Germinal center (tissue), 1 donor: ENCODE data around the gene CCDC40.

Experiments used
- DNase-seq: peaks from one replicate; pipeline ENCODE4 v3.0.0; 2012; ENCODE audit warnings: mixed read lengths, low spot score

CCDC40 gene

DNA sequence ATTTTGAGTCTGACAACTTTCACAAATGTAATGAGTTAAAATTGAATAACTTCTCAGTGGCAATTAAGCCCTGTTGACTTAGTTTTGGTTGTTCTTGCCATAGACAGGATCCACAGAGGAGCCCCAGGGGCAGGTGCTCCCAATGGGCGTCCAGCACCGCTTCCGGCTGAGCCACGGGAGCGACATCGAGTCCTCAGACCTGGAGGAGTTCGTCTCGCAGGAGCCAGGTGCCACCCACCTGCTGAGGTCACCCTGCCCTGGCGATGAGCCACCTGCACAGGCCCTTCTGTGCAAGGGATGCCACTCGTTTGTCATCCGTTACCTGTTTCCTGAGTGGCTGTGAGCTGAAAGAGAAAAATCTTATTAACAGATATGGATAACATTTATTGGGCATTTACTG lies 10.7 kb downstream of the CCDC40 start:
- no peak for DNase-seq

- no peak for DNase-seq
Observed at GRCh38 chr17:80049986-80050385, 13.5 kb downstream of the CCDC40 start.

DNA sequence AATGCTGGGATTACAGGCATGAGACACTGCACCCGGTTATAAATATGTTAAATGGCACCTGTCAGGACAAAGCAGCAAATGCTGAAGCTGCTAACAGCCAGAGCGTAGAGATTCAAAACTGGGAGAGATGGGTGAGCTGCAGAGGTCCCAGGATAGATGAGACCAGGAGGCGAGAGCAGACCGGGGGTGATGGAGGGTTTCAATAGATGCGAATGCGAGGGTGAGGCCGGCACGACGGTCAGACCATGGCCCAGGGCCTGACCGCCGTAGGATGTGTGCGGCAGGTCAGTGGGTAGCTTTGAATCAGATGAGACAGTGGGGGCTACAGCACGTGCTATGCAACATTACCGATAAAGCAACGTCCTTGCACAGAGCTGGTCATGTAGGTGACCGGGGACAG lies 14.3 kb downstream of the CCDC40 start:
- no peak for DNase-seq

- DNase-seq: no peak
Observed at GRCh38 chr17:80051681-80052080, 15.2 kb downstream of the CCDC40 start.

- no peak for DNase-seq
Observed at GRCh38 chr17:80053102-80053501, 16.7 kb downstream of the CCDC40 start.

DNA sequence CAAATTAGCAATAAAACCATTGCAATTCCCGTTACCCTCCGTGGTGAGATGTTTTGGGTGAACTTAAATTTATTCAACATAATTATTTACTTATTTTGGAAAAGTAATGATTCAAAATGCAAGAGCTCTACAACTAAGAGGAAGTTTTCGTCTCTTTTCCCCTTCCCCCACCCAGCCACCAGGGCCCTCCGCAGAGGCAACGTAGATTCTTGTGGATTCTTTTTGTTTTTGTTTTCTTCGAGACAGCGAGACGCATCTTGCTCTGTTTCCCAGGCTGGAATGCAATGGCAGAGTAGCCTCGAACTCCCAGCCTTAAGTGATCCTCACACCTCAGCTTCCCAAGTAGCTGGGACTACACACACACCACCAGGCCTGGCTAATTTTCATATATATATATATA lies 19.2 kb downstream of the CCDC40 start:
- no peak for DNase-seq

- DNase-seq: no peak
Observed at GRCh38 chr17:80058311-80058955, 22.0 kb downstream of the CCDC40 start.

DNA sequence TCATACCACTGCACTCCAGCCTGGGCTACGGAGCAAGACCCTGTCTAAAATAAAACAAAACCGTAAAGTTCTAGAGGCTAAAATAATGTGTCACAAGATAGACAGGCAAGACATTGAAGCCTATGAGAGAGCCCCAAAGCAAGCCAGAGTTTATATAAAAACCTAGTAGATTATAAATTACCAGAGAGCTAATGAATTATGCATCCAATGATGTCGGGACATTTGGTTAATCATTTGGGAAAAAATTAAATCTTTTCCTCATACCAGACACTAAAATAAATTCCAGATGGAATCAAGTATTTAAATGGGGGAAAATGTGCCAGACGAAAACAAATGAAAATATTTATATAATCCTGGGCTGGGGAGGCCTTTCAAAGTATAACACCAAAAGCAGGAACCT lies 24.2 kb downstream of the CCDC40 start:
- no peak for DNase-seq

- DNase-seq: no peak
Observed at GRCh38 chr17:80061421-80061820, 25.0 kb downstream of the CCDC40 start.

DNA sequence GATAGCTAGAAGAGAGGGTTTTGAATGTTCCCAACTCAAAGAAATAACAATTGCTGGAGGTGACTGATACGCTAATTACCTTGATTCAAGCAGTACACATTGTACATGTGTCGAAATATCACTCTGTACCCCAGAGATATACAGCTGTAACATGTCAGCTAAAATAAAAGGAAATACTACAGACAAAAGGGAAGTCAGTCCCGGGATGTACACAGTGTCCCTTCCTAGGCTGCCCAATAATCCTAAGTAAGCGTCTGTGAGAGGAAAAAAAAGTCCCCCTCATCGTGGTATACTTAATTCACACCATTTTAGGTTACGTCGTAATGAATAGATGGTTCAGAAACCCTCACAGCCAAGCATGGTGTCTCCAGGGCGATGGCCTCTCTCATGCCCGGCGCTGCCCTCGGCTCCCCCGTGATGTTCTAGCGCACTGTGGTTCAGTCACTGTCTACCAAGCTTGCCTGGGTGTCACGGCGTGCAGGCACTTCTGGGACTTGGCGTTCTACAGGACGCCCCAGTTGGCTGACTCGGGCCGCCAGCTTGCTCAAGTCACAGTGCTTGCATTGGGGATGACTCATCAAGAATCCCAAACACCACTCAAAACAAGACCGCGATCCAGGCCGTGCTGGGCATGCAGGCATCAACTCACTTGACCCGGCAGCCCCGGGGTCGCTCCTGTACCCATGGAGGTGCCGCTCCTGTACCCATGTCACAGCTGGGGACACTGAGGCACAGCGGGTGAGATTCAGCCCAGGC lies 27.6 kb downstream of the CCDC40 start:
- no peak for DNase-seq

GRCh38 chr17:80064696-80065095 lies 28.3 kb downstream of the CCDC40 start:
- no peak for DNase-seq

DNA sequence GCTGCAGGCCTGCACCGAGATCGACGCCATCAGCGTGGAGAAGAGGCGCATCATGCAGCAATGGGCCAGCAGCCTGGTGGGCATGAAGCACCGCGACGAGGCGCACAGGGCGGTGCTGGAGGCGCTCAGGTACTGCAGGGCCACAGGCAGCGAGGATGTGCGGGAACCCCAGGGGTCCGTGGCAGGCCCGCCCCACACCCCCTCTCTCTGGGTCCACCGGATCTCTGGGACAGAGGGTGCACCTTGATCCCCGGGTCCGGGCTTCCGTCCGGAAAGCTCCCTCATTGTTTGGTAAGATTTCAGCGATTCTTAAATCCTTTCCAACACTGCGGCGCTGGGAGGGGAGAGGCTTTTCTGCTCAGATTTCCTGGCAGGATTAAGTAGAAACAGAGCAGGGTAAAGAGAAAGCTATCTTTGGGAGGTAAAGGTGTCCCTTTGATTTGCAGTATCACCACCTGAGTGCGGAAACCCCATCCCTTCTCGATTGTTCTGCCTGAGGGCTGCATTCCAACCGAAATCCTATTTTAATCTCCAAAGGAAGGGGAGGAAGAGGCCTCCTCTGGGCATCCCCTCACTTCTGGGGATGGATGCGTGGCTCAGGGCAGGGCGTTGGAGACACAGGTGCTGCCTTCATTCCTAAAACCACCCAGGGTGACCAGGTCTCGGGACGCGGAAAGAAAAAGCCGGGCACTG lies 29.2 kb downstream of the CCDC40 start:
- no peak for DNase-seq

DNA sequence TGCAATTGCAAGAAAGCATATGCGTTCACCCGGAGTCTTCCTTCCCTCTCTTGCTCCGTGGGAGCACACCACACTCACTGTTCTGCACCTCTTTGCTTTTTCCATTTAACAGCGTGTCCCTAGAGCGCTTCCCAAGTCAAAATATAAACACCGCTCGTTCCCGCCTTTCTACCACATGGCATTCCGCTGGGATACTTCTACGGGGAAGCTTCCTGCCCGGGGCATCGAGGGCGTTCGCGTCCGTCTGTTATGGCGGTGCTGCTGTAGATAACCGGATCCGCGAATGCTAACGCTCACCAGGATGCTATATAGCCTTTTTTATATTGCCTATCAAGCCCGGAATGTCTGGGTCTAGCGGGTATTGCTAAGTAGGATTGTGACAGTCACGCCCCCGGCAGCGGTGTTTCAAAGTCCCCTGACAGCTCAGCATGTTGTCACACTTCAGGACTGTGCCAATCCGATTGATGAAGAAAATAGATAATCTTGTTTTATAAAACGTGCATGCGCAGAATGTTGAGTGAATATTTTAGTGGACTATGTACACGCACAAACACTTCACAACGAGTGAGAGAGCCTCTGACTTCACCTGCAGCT lies 31.0 kb downstream of the CCDC40 start:
- DNase-seq: no peak

DNA sequence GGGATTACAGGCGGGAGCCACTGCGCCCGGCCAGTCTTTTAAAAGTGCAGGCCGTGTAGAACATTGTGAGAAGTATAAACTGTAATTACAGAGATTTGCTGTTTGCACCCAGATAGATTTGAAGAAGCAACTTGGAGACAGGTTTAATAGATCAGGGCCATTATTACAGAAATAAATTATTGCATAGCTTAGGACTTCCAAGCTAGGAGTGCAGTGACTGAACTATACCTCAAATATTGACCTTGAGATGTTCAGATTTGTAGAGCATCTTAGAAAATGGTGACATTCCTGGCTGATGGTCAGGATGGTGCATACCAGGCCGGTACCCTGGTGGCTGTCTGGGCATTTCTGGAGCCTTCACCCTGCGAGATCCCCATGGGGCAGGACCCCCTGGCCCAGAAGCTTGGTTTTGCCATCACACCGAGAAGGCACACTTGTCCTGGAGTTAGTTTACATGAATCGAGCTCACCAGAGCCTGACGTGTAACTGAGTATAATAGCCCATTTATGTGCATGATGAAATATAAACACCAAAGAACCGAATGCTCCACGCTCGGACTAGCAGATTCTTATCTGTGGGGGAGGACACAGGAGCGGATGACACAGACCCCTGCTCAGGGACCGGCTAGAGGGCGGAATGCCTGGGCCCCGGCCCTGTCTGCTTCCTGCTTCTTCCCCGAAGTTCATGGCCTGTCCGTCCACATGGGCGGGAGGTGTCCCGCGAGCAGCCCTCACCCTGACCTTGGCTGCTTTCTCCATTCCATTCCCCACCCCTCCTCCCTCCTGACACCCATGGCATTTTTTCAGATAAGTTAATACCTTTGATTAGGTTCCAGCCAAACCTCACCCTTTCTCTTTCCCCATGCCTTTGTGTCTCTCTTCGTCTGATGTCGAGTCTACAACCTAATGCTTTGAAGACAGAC lies 32.1 kb downstream of the CCDC40 start:
- no peak for DNase-seq

DNA sequence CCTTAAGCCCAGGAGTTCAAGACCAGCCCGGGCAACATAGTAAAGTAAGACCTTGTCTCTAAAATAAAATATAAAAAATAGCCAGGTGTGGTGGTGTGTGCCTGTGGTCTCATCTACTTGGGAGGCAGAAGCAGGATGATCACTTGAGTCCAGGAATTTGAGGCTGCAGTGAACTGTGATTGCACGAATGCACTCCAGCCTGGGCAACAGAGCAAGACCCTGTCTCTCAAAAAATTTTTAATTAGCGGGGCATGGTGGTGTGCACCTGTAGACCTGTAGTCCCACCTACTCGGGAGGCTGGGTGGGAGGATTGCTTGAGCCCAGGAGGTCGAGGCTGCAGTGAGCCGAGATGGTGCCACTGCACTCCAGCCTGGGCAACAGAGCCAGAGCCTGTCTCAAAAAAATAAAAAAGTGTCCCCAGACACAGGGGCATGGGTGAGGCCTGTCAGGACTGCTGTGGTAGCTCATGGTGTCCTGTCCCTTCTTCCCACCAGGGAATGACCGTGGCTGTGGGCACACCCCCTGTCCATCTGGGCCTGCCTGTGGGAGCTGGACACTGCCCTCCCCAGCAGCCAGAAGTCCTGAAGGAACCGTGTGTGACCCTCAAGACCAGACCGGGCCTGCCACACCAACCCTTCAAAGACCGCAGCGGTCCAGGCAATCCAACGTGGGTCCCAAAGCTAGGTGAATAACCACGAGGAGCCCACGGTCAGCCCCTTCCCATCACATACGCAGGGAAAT lies 34.1 kb downstream of the CCDC40 start:
- DNase-seq: no peak

DNA sequence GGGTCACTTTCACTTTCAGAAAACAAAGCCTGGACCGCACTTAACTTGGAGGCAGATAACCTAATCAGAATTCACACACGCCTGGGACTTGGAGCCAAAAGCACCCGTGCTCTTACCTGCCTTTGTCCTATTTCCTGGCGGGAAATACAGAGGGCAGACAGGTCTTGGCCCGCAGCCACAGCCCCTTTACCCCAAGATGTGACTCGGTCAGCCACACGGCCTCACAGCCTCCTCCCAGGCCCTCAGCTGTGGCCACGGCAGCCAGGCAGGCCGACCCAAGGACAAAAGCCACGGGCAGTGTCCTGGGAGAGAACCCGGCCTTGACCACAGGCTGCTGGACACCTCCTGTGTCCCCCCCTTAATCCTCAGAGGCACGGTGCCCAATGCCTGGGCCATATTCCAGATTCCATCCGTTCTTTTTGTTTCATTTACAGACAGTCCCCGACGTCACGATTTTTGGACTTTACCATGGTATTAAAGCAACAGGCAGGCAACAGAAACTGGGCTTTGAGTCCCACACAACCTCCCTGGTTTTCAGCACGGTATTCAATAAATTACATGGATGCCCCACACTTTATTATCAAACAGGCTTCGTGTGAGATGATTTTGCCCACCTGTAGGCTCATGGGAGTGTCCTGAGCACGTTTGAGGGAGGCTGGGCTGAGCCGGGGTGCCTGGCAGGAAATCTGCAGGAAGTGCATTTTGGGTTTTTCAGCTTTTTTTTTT lies 34.8 kb downstream of the CCDC40 start:
- DNase-seq: no peak

GRCh38 chr17:80072410-80072809 lies 36.0 kb downstream of the CCDC40 start:
- no peak for DNase-seq

DNA sequence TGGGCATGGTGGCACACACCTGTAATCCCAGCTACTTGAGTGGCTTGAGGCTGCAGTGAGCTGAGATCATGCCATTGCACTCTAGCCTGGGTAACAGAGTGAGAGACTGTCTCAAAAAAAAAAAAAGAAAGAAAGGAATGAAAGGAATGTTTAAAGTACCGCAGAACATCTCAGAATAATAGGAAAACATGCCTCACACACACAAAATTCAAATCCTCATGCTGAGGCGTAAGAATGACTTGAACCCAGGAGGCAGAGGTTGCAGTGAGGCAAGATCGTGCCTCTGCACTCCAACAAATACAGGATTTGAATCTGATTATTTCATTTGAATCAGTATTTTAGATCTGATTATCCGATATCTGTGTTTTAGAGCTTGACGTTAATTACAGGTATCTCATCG lies 43.6 kb downstream of the CCDC40 start:
- no peak for DNase-seq

GRCh38 chr17:80081596-80081995 lies 45.2 kb downstream of the CCDC40 start:
- DNase-seq: no peak

- peak; percentile 77 for DNase-seq
Observed at GRCh38 chr17:80082403-80083135, 46.1 kb downstream of the CCDC40 start.
